ENCODE results near the gene SYNC. TPM values are rescaled to one million over a fixed set of nuclear protein-coding genes. Genes with fewer than 3 reads are reported as not detected.

SYNC gene
- total and polyA plus RNA-seq, 12 donors, result 3.2 to 35.4 (median 6.8) TPM

- 50 to 57% (median 55%) methylated on average over 13 to 14 of the region's 14 CpGs for WGBS, 4 donors
- Histone ChIP-seq H3K36me3 (replicated peaks in 1 of 2) (no peaks in the 10 kb centered on the region), H3K4me1 (replicated peaks in 1 of 2) (peaks cover 18 to 19% of the 10 kb centered on the region in 2 donors), H3K27ac (peak overlapping the region in 3 of 5 donors; percentile 25 to 83 (median 54)), H3K9me3 (replicated peaks in 1 of 3) (no peaks in the 10 kb centered on the region), H3K27me3 (no peaks in the 10 kb centered on the region), H3K4me3 (no peak overlapping the region)
- TF ChIP-seq CTCF (IDR thresholded peaks at IDR 0.05) (no peak), POLR2A (IDR thresholded peaks at IDR 0.05) (peak in 1 of 2 donors; percentile 68)
- intact Hi-C loops (cut with DNase I), result no loop called here
- DNase-seq, result peak; percentile 70 to 92 (median 89)
Measured at GRCh38 chr1:32724678-32725614, 22.4 kb upstream of the SYNC start.

GRCh38 chr1:32719681-32720275, 17.2 kb upstream of the SYNC start:
- no peak overlapping the region for H3K27ac ChIP-seq
- H3K9me3 ChIP-seq (replicated peaks in 1 of 3), result no peaks in the 10 kb centered on the region
- no peak for TF ChIP-seq POLR2A (IDR thresholded peaks at IDR 0.05)
- no peak for TF ChIP-seq CTCF (IDR thresholded peaks at IDR 0.05)
- H3K36me3 ChIP-seq (replicated peaks in 1 of 2), result no peaks in the 10 kb centered on the region
- 88 to 96% (median 91%) methylated on average over 3 to 4 of the region's 4 CpGs for WGBS, 4 donors
- no peak for DNase-seq
- H3K27me3 ChIP-seq, result no peaks in the 10 kb centered on the region
- intact Hi-C loops (cut with DNase I), result loop anchor here (5.0 to 10.0 kb wide), 3 partner anchors 53 to 155 kb away; partner anchors contain the start of gene FNDC5 (in 1 of the 2)
- no peak overlapping the region for H3K4me3 ChIP-seq
- H3K4me1 ChIP-seq (replicated peaks in 1 of 2), result peaks cover 8 to 10% of the 10 kb centered on the region in 2 donors

- Histone ChIP-seq H3K27me3 (no peaks in the 10 kb centered on the region), H3K27ac (no peak overlapping the region), H3K4me3 (no peak overlapping the region), H3K36me3 (replicated peaks in 1 of 2) (no peaks in the 10 kb centered on the region), H3K4me1 (replicated peaks in 1 of 2) (peaks cover 6 to 7% of the 10 kb centered on the region in 2 donors), H3K9me3 (replicated peaks in 1 of 3) (no peaks in the 10 kb centered on the region)
- 86 to 95% (median 90%) methylated on average over 1 of the region's 1 CpG for WGBS, 4 donors
- TF ChIP-seq POLR2A (IDR thresholded peaks at IDR 0.05), result no peak
- TF ChIP-seq CTCF (IDR thresholded peaks at IDR 0.05), result no peak
- no peak for DNase-seq
- intact Hi-C loops (cut with DNase I), result loop anchor here (5.0 to 10.0 kb wide), 3 partner anchors 54 to 156 kb away; partner anchors contain the start of gene FNDC5 (in 1 of the 2)
Measured at GRCh38 chr1:32718527-32718926, 16.0 kb upstream of the SYNC start.

- Histone ChIP-seq H3K4me3 (no peak overlapping the region), H3K9me3 (replicated peaks in 1 of 3) (no peaks in the 10 kb centered on the region), H3K4me1 (replicated peaks in 1 of 2) (peaks cover 6 to 7% of the 10 kb centered on the region in 2 donors), H3K36me3 (replicated peaks in 1 of 2) (no peaks in the 10 kb centered on the region), H3K27me3 (no peaks in the 10 kb centered on the region), H3K27ac (no peak overlapping the region)
- TF ChIP-seq CTCF (IDR thresholded peaks at IDR 0.05), result no peak
- no peak for TF ChIP-seq POLR2A (IDR thresholded peaks at IDR 0.05)
- no peak for DNase-seq
- WGBS, 4 donors, result 73 to 84% (median 79%) methylated on average over 2 of the region's 2 CpGs
- intact Hi-C loops (cut with DNase I), result loop anchor here (5.0 to 10.0 kb wide), 3 partner anchors 54 to 157 kb away; partner anchors contain the start of gene FNDC5 (in 1 of the 2)
Measured at GRCh38 chr1:32718036-32718435, 15.5 kb upstream of the SYNC start.

Measured in adrenal gland (tissue), 12 donors.